ENCODE data around the gene ENHO.

ENHO gene

GRCh38 chr9:34566972-34567371 lies 44.2 kb upstream of the ENHO start:
- TF ChIP-seq CTCF (conservative IDR thresholded peaks at IDR 0.05) (no peak), ZFX (IDR thresholded peaks at IDR 0.05) (no peak)
- no peak overlapping the region for H3K27ac ChIP-seq

- TF ChIP-seq CTCF (conservative IDR thresholded peaks at IDR 0.05) (no peak), ZFX (IDR thresholded peaks at IDR 0.05) (no peak)
- no peak overlapping the region for H3K27ac ChIP-seq
Measured at GRCh38 chr9:34566322-34566721, 43.5 kb upstream of the ENHO start.

- TF ChIP-seq ZFX (IDR thresholded peaks at IDR 0.05) = no peak
- TF ChIP-seq CTCF (conservative IDR thresholded peaks at IDR 0.05) = no peak
- H3K27ac ChIP-seq = no peak overlapping the region
Measured at GRCh38 chr9:34565856-34566255, 43.1 kb upstream of the ENHO start.

GRCh38 chr9:34564617-34565016 lies 41.8 kb upstream of the ENHO start:
- H3K27ac ChIP-seq = no peak overlapping the region
- TF ChIP-seq CTCF (conservative IDR thresholded peaks at IDR 0.05) (no peak), ZFX (IDR thresholded peaks at IDR 0.05) (no peak)

GRCh38 chr9:34563262-34563661 lies 40.5 kb upstream of the ENHO start:
- no peak for TF ChIP-seq ZFX (IDR thresholded peaks at IDR 0.05)
- TF ChIP-seq CTCF (conservative IDR thresholded peaks at IDR 0.05) = no peak

GRCh38 chr9:34562135-34562745 lies 39.5 kb upstream of the ENHO start:
- peak; percentile 85 for TF ChIP-seq CTCF (conservative IDR thresholded peaks at IDR 0.05)
- TF ChIP-seq ZFX (IDR thresholded peaks at IDR 0.05) = no peak
- H3K27ac ChIP-seq = no peak overlapping the region

More at GRCh38 chr9:34563262-34563661, 40.5 kb upstream of the ENHO start:
- no peak overlapping the region for H3K27ac ChIP-seq

- no peak overlapping the region for H3K27ac ChIP-seq
- no peak for TF ChIP-seq CTCF (conservative IDR thresholded peaks at IDR 0.05)
- no peak for TF ChIP-seq ZFX (IDR thresholded peaks at IDR 0.05)
Measured at GRCh38 chr9:34560599-34561214, 37.9 kb upstream of the ENHO start.

Measured in C4-2B (cell line).